ENCODE measurements around the gene TMEM266. TPM values are rescaled to one million over a fixed set of nuclear protein-coding genes. Genes with fewer than 3 reads are reported as not detected.

Gene TMEM266
- total RNA-seq, 1 experiment from 2014 or later, result 0.47 TPM

- DNase-seq (ENCODE audit: low read depth), result peak; percentile 41
- in situ Hi-C loops (cut with HindIII; ENCODE audit: low pct_unique_long_range_greater_than_20kb, low sequenced_read_pairs), result no loop called here
Observed at GRCh38 chr15:76206325-76206976, 146.7 kb downstream of the TMEM266 start.

GRCh38 chr15:76208084-76208785 lies 148.4 kb downstream of the TMEM266 start:
- in situ Hi-C loops (cut with HindIII; ENCODE audit: low pct_unique_long_range_greater_than_20kb, low sequenced_read_pairs), result no loop called here
- DNase-seq (ENCODE audit: low read depth), result no peak

- no peak for DNase-seq (ENCODE audit: low read depth)
- in situ Hi-C loops (cut with HindIII; ENCODE audit: low pct_unique_long_range_greater_than_20kb, low sequenced_read_pairs), result no loop called here
Observed at GRCh38 chr15:76208786-76209424, 149.1 kb downstream of the TMEM266 start.

- in situ Hi-C loops (cut with HindIII; ENCODE audit: low pct_unique_long_range_greater_than_20kb, low sequenced_read_pairs), result no loop called here
Observed at GRCh38 chr15:76209523-76209922, 149.7 kb downstream of the TMEM266 start.

GRCh38 chr15:76209942-76210341 lies 150.2 kb downstream of the TMEM266 start:
- in situ Hi-C loops (cut with HindIII; ENCODE audit: low pct_unique_long_range_greater_than_20kb, low sequenced_read_pairs), result no loop called here
- no peak for DNase-seq (ENCODE audit: low read depth)

More at GRCh38 chr15:76209523-76209922, 149.7 kb downstream of the TMEM266 start:
- DNase-seq (ENCODE audit: low read depth), result no peak

GRCh38 chr15:76215634-76216033 lies 155.8 kb downstream of the TMEM266 start:
- DNase-seq (ENCODE audit: low read depth), result no peak
- in situ Hi-C loops (cut with HindIII; ENCODE audit: low pct_unique_long_range_greater_than_20kb, low sequenced_read_pairs), result no loop called here

GRCh38 chr15:76217029-76217881 lies 157.5 kb downstream of the TMEM266 start:
- peak; percentile 74 for DNase-seq (ENCODE audit: low read depth)
- in situ Hi-C loops (cut with HindIII; ENCODE audit: low pct_unique_long_range_greater_than_20kb, low sequenced_read_pairs), result no loop called here

- no peak for DNase-seq (ENCODE audit: low read depth)
- in situ Hi-C loops (cut with HindIII; ENCODE audit: low pct_unique_long_range_greater_than_20kb, low sequenced_read_pairs), result no loop called here
Observed at GRCh38 chr15:76217882-76218217, 158.1 kb downstream of the TMEM266 start.

GRCh38 chr15:76221085-76221767 lies 161.4 kb downstream of the TMEM266 start:
- no peak for DNase-seq (ENCODE audit: low read depth)
- in situ Hi-C loops (cut with HindIII; ENCODE audit: low pct_unique_long_range_greater_than_20kb, low sequenced_read_pairs), result no loop called here

- no peak for DNase-seq (ENCODE audit: low read depth)
- in situ Hi-C loops (cut with HindIII; ENCODE audit: low pct_unique_long_range_greater_than_20kb, low sequenced_read_pairs), result no loop called here
Observed at GRCh38 chr15:76222159-76222558, 162.4 kb downstream of the TMEM266 start.

- in situ Hi-C loops (cut with HindIII; ENCODE audit: low pct_unique_long_range_greater_than_20kb, low sequenced_read_pairs), result no loop called here
- no peak for DNase-seq (ENCODE audit: low read depth)
Observed at GRCh38 chr15:76223521-76223920, 163.7 kb downstream of the TMEM266 start.

- in situ Hi-C loops (cut with HindIII; ENCODE audit: low pct_unique_long_range_greater_than_20kb, low sequenced_read_pairs), result no loop called here
- DNase-seq (ENCODE audit: low read depth), result no peak
Observed at GRCh38 chr15:76229266-76229665, 169.5 kb downstream of the TMEM266 start.

GRCh38 chr15:76233921-76234320 lies 174.1 kb downstream of the TMEM266 start:
- no peak for DNase-seq (ENCODE audit: low read depth)
- in situ Hi-C loops (cut with HindIII; ENCODE audit: low pct_unique_long_range_greater_than_20kb, low sequenced_read_pairs), result no loop called here

- DNase-seq (ENCODE audit: low read depth), result no peak
- in situ Hi-C loops (cut with HindIII; ENCODE audit: low pct_unique_long_range_greater_than_20kb, low sequenced_read_pairs), result no loop called here
Observed at GRCh38 chr15:76234337-76234889, 174.6 kb downstream of the TMEM266 start.

- peak; percentile 34 for DNase-seq (ENCODE audit: low read depth)
- in situ Hi-C loops (cut with HindIII; ENCODE audit: low pct_unique_long_range_greater_than_20kb, low sequenced_read_pairs), result no loop called here
Observed at GRCh38 chr15:76235186-76235826, 175.5 kb downstream of the TMEM266 start.

GRCh38 chr15:76236350-76236749 lies 176.6 kb downstream of the TMEM266 start:
- in situ Hi-C loops (cut with HindIII; ENCODE audit: low pct_unique_long_range_greater_than_20kb, low sequenced_read_pairs), result no loop called here
- DNase-seq (ENCODE audit: low read depth), result no peak

- in situ Hi-C loops (cut with HindIII; ENCODE audit: low pct_unique_long_range_greater_than_20kb, low sequenced_read_pairs), result no loop called here
- no peak for DNase-seq (ENCODE audit: low read depth)
Observed at GRCh38 chr15:76239786-76240185, 180.0 kb downstream of the TMEM266 start.
